HG03457 (cell line): ENCODE results near the gene C1QTNF2.

ENCODE experiments used
- ATAC-seq: cut with Tn5 transposase; IDR thresholded peaks from one replicate; pipeline ENCODE4 v1.9.1; 2021; ENCODE audit warnings: moderate number of reproducible peaks; ENCODE audit not compliant: unreplicated experiment

The C1QTNF2 gene

GRCh38 chr5:160305319-160305718 lies 65.1 kb downstream of the C1QTNF2 start:
- no peak for ATAC-seq

- no peak for ATAC-seq
These were observed 66.7 kb downstream of the C1QTNF2 start for GRCh38 chr5:160303690-160304089.

GRCh38 chr5:160298189-160298588 lies 72.2 kb downstream of the C1QTNF2 start:
- ATAC-seq, result no peak

- ATAC-seq, result no peak
These were observed 72.7 kb downstream of the C1QTNF2 start for GRCh38 chr5:160297776-160298175.
